HPDE6-E6E7 (cell line): ENCODE measurements around the gene CCDC3.

Experiments used
- DNase-seq: peaks from one replicate; pipeline ENCODE4 v3.0.0; 2011; ENCODE audit warnings: missing footprints; ENCODE audit errors: extremely low spot score

CCDC3 gene

DNA sequence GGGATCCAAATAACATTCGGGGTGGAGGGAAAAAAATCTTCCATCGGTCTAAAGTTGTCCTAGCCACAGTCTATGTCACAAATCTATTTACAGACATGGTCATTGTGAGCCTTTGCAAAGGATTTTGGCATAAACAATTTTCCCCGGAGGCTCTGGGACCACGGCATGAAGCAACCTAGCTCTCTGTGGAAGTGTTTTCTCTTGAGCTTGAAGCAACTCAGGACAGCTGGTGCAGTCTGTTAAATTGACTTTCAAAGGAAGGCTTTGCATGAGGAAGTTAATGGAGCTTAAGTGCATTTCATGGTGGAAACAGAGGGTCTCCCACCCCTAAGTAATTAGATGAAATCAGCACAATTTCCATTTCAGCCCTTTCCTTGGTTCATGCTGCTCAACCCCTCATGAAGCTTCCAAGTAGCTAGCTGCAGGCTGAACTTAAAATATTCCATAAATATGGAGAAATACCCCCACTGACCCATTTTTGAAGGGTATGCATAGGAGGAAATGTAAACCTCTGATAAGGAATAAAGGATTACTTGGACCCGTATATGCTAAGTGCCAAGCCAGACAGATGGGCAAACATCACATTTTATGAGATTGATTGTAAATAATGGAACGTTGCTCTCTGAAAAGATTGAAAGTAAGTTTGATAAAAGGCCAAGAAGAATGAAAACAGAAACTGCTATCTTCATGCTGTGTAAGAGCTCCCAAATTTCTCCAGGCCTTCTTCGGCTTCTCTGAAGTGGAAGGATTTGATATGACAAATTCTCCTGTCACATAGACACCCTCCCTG lies 39.9 kb downstream of the CCDC3 start:
- no peak for DNase-seq

DNA sequence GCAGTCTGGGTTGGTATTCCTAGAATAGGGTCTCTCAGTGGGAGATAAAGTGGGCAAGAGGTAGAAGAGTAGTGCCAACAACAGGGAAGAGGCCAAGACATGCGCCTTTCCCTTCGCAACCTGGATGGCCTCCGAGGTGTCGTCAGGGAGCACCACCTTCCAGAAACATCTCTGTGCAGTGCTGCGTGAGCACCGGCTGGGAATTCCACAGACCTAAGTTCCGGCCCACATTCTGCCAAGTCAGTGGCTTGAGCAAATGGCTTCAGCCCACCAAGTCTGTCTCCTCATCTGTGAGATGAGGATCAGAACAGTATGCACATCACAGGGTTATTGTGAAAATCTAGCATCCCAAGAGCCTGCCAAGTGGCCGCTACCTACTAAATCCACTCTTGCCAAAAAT lies 40.6 kb downstream of the CCDC3 start:
- no peak for DNase-seq

DNA sequence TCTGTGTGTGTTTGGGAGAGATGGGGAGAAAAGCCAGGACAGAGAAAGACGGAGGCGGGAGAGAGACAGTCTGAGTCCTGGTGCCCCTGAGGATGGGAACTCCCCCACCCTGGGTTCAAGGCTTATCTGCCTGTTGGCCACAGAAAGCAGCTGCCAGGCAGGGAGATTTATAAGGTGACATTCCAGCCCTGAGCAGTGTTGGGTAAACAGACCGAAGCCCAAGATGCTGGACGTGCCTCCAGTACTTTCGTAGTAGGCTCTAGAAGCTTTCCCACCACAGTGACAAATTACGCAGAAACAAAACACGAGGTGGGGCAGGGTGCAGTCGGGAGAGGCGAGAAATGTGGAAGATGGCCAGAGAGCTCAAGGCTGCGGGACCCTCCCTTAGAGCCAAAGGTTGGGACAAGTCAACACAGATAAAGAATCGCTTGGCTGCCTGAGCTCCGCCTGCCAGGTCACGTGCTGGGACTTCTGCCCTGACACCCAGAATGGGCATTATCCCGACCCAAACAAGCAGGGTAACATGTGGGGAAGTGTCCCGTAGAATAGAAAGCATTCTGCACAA lies 41.1 kb downstream of the CCDC3 start:
- no peak for DNase-seq

DNA sequence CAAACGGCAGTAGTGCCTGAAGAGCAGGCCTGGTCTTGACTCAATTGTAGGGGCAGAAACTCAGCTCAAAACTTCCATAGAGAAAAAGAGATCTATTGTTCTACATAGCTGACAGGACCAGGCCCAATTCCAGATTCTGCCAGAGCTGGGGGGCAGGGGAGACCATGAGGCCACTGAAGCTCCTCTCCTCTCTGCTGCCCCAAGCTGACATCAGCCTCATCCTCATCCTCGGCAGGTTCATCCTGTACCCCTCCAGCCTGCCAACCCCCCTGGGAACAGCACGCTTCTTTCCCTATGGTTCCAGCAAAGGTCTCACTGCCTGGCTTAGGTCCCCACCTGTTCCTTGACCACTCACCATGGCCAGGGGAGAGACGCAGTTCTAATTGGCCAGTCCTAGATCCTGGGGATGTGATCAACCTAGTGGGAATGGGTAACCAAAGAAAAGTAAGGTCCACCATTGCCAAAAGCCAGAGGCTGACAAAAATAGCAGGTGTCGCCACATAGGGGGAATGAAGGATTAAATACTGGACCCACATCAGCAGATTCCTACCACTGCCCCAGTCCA lies 42.9 kb downstream of the CCDC3 start:
- no peak for DNase-seq

DNA sequence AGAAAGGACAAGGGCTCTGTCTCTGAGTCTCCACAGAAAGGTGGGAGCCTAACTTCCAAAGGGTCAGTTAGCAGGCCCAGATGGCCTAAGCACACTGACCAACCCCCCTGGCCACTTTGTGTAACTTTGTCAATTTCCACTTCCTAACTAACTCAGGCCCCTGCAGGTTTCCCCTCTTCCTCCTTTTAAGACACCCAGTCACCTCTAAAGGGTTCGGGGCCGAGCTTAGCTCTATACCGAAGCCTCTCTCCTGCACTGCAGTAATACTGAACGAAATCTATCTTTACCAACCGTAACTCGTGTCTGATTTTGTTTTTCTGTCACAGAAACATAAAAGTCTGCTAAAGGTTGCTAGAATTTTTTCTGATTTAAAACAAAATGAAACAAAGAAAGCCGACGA lies 44.4 kb downstream of the CCDC3 start:
- no peak for DNase-seq

DNA sequence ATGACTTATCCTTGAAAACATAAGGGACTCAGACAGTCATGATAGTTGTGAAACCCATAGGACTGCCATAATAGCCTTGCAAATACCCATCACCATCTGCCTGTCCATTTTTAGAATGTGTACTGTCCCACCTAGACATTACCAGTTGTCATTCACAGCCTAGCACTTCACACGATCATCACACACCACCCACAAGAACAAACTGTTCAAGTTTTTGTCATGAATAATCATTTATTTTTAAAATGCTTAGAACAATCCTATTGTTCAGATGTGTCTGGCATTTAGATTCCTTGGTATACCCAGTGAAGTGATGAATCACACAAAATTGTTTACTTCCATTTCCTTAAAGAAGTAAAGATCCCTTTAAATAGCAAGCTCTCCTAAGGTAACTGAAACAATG lies 46.6 kb downstream of the CCDC3 start:
- DNase-seq, result no peak

DNA sequence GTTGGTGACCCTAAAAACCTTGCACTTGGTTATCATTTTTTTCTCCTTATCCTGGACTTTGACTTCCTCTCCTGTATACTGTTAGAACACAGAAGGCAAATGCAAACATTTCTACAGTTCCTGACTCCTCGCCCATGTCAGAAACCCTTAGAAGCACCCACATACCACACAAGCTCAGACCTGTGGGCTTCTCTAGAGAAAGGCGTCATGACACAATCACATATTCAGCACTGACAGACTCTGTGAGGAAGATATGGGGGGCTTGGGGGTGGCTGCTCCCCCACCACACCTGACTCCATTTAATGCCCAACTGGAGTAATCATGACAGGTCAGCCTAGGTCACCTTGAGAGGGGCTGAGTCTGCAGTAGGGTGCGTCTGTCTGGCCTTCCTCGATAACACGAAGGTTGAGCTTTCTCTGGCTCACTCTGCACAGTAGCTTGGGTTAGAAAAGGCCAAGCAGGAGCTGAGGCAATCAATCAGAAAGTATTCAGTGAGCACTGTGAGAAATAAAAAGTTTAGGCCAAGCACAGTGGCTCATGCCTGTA lies 50.9 kb downstream of the CCDC3 start:
- no peak for DNase-seq

DNA sequence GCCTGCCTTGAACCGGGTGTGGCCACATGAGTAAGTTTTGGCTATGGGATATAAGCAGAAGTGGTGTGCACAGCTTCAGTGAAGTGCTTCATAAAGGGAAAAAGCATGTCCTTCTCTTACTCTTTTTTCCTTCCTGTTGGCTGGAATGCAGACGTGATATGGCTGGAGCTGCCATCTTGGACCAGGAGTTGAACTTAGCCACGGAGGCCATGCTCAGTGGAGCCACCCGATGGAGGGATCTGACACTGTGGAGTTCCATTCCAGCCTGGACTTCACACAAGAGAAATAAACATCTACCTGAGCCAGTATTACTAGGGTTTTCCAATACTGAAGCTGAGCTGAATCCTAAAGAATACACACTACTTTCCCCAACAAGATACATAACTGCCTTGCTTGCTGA lies 52.3 kb downstream of the CCDC3 start:
- DNase-seq, result no peak

DNA sequence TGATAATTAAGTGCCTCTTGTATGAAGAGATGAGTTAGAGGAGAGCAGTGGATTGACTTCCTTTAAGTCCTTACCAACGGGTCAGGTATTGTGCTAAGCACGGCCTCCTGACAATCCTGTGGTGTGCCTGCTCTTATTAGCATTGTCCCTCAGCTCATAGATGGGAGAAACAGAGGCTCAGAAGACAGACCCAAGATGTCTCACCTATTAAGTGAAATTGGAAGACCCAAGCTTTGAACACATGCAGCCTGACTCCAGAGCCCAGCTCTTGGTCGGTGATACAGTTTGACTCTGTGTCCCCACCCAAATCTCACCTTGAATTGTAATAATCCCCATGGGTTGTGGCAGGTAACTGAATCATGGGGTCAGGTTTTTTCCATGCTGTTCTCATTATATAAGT lies 53.8 kb downstream of the CCDC3 start:
- no peak for DNase-seq

DNA sequence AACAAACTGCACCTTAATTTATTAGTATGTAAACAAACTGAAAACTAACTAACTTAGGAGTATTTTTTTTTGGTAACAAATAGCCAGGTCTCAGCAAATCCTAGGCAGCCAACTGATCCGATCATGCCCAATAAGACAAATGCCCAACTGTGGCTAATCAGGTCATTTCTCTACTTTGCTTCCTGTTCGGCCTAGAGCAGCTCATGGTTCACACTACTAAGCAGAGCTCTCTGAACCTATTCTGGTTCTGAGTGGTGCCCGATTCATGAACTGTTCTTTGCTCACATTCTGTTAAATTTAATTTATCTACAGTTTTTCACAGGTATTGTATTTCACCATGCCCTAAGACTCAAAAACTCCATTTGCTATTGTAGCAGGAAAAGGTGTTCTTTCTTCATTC lies 55.1 kb downstream of the CCDC3 start:
- DNase-seq, result no peak

DNA sequence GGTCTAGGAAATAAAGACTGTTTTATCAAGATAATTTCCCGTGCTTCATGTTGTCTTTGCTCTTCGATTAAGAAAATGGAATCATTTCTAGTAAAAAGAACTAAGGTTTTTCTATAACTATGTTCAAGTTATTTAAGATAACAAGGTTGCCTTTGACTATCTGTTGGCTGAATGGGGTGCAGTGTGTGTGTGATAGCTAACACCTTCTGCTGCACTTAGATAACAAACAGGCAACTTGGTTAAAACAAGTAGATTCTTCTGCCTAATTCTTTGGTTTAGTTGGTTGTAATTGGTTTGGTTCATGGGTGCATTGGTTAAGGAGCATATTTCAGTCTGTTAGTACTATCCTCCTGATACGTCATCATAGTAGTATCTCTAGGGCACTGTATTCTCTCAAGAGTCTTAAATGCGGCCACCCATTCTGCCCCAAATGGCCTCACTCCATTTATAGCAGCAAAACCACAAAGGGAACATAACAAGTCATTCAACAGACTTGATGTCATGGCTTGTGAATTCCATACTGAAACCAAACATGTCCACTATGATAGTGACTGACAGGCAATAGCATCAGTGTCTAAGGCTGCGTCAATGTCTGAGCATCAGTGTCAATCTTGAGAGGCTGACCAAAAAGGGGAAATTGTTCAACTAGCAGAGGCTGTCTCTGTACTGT lies 55.7 kb downstream of the CCDC3 start:
- DNase-seq, result no peak

DNA sequence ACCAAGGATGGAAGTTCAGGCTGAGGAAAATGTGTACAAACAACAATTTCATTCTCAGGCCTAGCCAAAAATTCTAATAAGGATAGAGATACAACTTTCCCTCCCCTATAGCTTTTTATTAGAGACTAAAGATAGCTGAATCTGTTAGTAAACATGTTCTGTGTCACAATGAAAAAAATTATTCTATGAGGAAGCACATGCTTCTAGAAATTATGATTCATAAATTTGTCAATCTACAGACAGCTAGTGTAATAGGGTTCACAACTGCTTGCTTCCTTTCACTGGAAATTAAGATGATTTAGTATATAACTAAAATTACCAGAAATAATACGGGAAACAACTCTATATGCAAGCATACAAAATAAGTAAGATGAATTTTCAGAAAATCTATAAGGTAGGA lies 56.6 kb downstream of the CCDC3 start:
- no peak for DNase-seq

DNA sequence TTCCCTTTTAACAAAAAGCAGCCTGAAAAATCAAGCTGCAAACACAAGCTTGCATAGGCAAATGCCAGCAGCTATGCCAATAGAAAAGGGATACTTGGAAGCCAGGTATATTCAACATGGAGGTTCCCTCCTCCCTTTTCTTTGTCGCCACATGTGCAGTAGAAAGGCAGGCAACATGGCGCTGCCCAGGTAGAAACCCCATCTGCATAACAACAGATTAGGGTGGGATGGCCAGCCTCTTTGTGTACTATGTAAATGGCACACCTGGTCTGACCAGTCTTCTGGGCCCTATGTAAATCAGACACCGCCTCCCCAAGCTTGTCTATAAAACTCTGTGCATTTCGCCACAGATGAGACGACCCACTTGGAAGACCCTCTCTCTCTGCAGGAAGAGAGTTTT lies 58.1 kb downstream of the CCDC3 start:
- no peak for DNase-seq

DNA sequence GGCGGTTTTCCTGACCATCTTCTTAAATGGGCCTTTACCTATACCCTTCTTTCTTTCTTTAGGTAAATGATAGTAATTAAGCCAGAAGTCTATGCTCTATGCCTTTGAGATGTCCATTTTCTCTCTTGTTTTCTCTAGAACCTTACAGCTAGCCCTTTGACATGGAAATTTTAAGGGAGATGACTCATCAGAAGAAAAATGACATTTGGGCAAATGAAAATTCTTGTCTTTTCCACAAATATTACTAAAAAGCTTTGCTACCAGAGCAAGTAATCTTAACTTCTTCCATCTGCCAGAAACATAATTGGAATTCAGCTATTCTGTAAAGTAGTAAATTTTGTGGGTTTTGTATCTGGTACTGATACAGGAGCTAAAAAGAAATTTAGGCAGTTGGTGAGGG lies 59.5 kb downstream of the CCDC3 start:
- no peak for DNase-seq

DNA sequence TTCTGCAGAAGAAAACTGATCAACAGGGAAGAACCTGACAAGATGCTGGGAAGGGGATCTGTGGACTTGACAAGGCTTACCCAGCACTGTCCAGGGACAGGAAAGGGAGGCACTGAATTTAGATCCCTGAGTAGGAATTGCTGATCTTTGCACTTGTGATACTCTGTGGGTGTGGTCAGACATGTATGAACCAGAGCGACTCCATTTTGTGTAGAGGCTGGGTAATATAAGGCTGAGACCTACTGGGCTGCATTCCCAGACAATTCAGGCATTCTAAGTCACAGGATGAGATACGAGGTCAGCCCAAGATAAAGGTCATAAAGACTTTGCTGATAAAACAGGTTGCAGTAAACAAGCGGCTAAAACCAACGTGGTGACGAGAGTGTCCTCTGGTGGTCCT lies 60.7 kb downstream of the CCDC3 start:
- DNase-seq, result no peak

DNA sequence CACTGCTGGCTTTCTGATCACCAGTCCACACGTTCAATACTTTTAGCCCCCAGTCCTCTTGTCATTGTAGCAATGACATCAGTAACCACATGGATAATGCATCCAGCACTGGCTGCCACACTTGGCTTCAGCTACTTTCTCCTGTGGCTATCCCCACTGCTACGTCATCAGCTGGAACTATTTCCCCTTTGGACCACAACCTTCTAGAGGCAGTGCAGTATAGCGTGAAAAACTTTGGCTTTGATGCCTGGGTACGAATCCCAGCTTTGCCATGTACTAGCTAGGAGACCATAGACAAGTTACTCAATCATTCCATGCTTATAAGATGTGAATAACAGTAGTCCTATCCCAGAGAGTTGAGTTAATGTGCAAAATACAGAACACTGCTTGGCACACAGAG lies 63.2 kb downstream of the CCDC3 start:
- no peak for DNase-seq

DNA sequence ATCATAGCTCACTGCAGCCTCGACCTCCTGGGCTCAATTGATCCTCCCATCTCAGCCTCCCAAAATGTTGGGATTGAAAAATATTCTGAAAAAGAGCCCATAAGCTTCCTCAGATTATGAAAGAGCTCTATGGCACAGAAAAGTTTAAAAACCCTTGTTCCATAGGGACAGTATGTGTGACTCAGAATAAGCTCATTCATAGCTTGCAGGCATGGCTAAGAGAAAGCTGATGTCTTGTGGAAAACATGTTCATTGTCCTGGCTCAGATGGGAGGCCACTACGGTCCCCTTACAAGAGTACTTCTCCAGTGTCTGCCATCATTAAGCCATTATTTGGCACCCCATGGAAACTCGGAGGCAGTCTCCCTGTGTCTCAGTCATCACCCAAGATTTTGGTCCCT lies 64.0 kb downstream of the CCDC3 start:
- peak; percentile 8 for DNase-seq

DNA sequence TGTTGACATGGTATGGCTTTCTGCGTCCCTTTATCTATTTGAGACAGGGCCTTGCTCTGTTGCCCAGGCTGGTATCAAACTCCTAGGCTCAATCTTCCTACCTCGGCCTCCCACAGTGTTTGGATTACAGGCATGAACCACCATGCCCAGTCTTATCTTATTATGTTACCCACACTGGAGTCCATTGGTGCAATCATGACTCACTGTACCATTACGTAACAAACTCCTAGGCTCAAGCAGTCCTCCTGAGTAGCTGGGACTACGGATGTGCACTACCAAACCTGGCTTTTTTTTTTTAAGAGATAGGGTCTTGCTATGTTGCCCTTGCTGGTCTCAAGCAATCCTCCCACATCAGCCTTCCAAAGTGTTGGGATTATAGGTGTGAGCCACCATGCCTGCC lies 66.7 kb downstream of the CCDC3 start:
- no peak for DNase-seq

DNA sequence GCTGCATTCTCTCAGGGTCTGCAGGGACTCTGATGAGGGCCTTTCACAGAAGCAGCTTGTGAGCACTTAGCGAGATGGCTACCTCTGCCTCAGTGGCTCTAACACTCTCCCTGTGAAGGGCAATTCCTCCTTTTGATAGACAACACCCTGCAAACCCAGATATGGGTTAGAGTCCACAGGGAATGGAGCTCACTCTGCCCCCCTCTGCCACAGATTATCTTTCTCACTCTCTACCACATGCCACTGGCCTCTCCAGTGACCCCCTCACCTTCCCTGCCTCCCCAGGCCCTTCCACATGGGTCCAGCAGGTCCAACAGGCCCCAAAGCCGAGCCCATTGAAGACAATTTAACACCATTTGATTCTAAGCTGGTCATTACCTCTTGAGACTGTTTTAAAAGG lies 72.1 kb downstream of the CCDC3 start:
- DNase-seq, result no peak

DNA sequence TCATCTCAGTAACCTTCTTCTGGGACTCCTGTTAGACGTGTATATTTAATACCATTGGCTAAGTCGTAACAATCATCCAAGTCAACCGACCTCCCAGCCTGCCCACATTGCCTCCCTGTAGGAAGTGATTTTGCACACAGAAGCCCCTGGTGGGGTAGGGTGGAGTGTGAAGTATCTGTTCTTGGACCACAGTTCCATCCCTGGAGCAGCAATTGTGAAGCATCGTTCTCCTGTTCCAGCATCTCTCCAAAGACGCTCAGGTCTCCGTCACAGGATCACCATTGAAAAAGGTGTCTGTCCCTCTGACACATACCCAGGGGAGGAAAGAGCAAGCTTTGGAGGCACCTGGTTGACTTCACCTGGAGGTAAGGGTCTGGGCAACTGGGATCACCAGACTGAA lies 72.9 kb downstream of the CCDC3 start:
- no peak for DNase-seq

DNA sequence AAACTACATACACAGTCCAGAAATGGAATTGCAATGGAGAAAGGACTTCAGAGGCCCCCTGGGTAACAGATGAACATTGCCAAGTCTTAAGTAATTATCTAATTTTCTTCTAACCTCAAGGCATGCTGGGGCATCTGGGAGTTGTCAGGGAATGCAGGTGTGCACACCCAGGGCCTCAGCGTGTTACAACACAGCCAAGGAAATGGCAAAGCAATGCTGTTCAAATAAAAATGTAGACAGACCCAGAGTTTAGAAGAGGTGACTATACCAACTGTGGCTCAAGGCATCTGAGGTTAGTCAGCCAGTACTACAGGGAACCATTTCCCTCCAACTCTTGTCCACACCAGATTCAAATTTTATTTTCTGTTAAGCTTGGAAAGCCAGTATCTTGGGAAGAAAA lies 73.6 kb downstream of the CCDC3 start:
- peak; percentile 14 for DNase-seq

DNA sequence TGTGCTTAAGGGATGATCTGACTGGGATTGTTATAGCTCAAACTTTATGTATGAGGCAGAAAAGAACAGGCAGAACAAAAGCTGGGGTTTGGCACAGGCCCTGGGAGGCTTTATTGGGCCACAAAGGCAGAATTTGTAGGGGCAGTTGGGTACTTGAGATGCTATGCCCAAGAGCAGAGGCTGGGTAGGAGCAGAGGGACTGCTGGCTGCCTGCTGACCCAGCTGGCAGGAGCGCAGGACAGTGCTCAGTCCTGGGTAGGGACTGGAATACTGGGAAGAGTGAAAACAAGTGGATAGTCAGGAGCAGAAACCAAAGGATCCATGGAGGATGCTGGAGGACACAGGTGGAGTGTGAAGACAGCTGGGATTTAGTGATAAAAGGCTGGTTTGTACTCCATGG lies 75.7 kb downstream of the CCDC3 start:
- no peak for DNase-seq

DNA sequence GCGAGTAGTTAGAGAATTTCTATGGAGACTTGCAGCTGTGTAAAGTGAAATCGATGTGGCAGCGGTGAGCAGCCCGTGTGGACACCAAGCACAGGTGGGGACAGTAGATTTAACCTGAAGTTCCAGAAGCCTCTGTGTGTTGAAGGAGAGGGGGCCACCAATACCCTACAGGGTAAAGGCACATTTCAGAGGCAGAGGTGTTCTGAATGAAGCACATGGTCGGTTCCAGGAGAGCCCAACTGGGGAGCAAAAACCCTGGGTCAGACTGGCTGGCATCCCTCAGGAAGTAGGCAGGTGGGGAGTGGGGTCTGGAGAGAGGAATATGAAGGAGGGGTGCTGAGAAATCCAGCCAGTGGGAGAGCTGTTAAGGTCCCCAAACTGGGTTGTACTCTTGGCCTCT lies 76.6 kb downstream of the CCDC3 start:
- no peak for DNase-seq
